PC-9 (cell line): ENCODE data around the gene ZNF608. TPM values are rescaled to one million over a fixed set of nuclear protein-coding genes. Genes with fewer than 3 reads are reported as not detected.

Experiments
- BruUV-seq: library from RNA; stranded (reverse); fragments of 400-500 nt; replicated peaks from 2 replicates; lab custom pipeline; 2021; lab: Mats Ljungman, UMichigan
- CTCF ChIA-PET: fragments of 300-600 bp; sonication (Branson Sonifier 250); formaldehyde crosslinking; loops from one replicate; lab custom pipeline; 2022; ENCODE audit warnings: antibody characterized with exemption; lab: Charles Lee
- POLR2A ChIA-PET: fragments of 300-600 bp; sonication (Branson Sonifier 250); formaldehyde crosslinking; loops from one replicate; lab custom pipeline; 2022; ENCODE audit warnings: antibody characterized with exemption; ENCODE audit not compliant: unreplicated experiment; lab: Charles Lee
- DNase-seq, 2 experiments: peaks; one replicate each; pipeline versions ENCODE4 v3.0.0 to v3.0.0-alpha.2; 2015 to 2022; ENCODE audit warnings: mixed read lengths in 1 of 2
- H2AFZ ChIP-seq: fragments of 200-600 bp; sonication (generic); 2 replicates; pipeline ENCODE4 v1.8.1; 2017; ENCODE audit warnings: antibody characterized with exemption
- H3F3A ChIP-seq: fragments of 200-600 bp; sonication (generic); 2 replicates; pipeline ENCODE4 v1.8.1; 2017; ENCODE audit warnings: antibody characterized with exemption, mild to moderate bottlenecking, low read depth; ENCODE audit not compliant: insufficient read depth
- H3K27ac ChIP-seq: fragments of 200-600 bp; sonication (generic); 2 replicates; pipeline ENCODE4 v1.6.1; 2016; ENCODE audit warnings: mixed run types
- H3K27me3 ChIP-seq: fragments of 200-600 bp; sonication (generic); 2 replicates; pipeline ENCODE4 v1.6.1; 2016; ENCODE audit warnings: low read depth, mixed run types; ENCODE audit not compliant: insufficient read depth
- H3K36me3 ChIP-seq: fragments of 200-600 bp; sonication (generic); 2 replicates; pipeline ENCODE4 v1.6.1; 2016; ENCODE audit warnings: low read depth, mixed run types
- H3K4me1 ChIP-seq: fragments of 200-600 bp; sonication (generic); replicated peaks from 2 replicates; pipeline ENCODE4 v1.6.1; 2016; ENCODE audit warnings: mixed run types; ENCODE audit not compliant: insufficient read depth
- H3K4me2 ChIP-seq: fragments of 200-600 bp; sonication (generic); 2 replicates; pipeline ENCODE4 v1.6.1; 2017; ENCODE audit warnings: mixed run types
- H3K4me3 ChIP-seq: fragments of 200-600 bp; sonication (generic); 2 replicates; pipeline ENCODE4 v1.6.1; 2016; ENCODE audit warnings: mixed run types
- H3K79me2 ChIP-seq: fragments of 200-600 bp; sonication (generic); 2 replicates; pipeline ENCODE4 v1.6.1; 2017; ENCODE audit warnings: low read depth, mixed run types
- H3K9me2 ChIP-seq: fragments of 200-600 bp; sonication (generic); 2 replicates; pipeline ENCODE4 v1.8.1; 2017; ENCODE audit warnings: mild to moderate bottlenecking; ENCODE audit not compliant: insufficient read depth
- H3K9me3 ChIP-seq: fragments of 200-600 bp; sonication (generic); 2 replicates; pipeline ENCODE4 v1.8.1; 2016; ENCODE audit warnings: low read depth; ENCODE audit not compliant: insufficient read depth
- H4K20me1 ChIP-seq: fragments of 200-600 bp; sonication (generic); 2 replicates; pipeline ENCODE4 v1.8.1; 2017; ENCODE audit not compliant: insufficient read depth
- CTCF ChIP-seq: fragments of 200-600 bp; sonication (generic); conservative IDR thresholded peaks from 2 replicates; pipeline ENCODE4 v1.6.1; 2017; ENCODE audit warnings: mixed run types, antibody characterized with exemption, mild to moderate bottlenecking, moderate library complexity
- EZH2 ChIP-seq: fragments of 200-600 bp; sonication (generic); IDR thresholded peaks from 2 replicates; pipeline ENCODE4 v1.8.0; 2017; ENCODE audit warnings: antibody characterized with exemption, low read depth
- intact Hi-C: fragments of 100-400 bp; cut with micrococcal nuclease; formaldehyde crosslinking; loops from one replicate; pipeline ENCODE4 v1.10.0; 2022; ENCODE audit not compliant: unreplicated experiment
- total RNA-seq: library from RNA; stranded (reverse); gene quantifications from 2 replicates; pipeline ENCODE4 v1.2.3, GENCODE V29; 2021

The ZNF608 gene
- total RNA-seq, 1 experiment from 2014 or later = 5.5 TPM

DNA sequence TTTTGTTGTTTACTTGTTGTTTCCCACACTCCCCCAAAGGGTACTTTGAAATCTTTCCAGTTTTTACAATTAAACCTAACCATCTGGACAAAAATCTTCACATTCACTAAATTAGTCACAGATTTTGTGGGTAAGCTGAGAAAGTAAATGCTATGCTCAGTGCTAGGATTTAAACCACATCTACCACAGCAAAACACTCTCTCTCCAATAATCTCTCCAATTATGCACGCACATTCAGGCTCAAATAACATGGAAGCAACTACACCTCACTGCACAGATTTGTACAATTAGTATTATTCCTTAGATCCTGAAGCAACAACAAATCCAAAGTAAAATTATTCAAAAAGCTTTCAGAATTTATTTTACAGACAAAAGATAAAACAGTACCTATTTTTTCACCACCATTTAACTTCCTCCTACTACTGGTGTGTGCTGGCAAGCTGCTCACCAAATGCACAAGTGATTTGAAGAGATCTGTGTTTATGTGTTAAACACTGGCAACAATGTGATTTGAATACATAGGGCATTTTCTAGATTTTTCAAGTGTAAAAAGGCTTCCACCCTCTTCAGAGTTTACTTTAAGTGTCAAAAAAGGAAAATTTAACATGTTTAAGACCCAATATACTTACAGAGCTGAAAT lies 16.6 kb downstream of the ZNF608 start:
- Histone ChIP-seq H3K4me3 (no peak overlapping the region), H3K4me2 (no peak overlapping the region), H3K79me2 (no peaks in the 10 kb centered on the region), H3K9me2 (no peaks in the 10 kb centered on the region), H3K27ac (no peak overlapping the region), H3K9me3 (no peaks in the 10 kb centered on the region), H3K4me1 (no peaks in the 10 kb centered on the region), H4K20me1 (no peaks in the 10 kb centered on the region), H3K36me3 (no peaks in the 10 kb centered on the region), H2AFZ (no peak overlapping the region), H3K27me3 (no peaks in the 10 kb centered on the region), H3F3A (no peaks in the 10 kb centered on the region)
- intact Hi-C loops = no loop called here
- DNase-seq = no peak
- TF ChIP-seq CTCF = no peak
- no peak for TF ChIP-seq EZH2
- CTCF ChIA-PET = no interaction called here
- BruUV-seq = no TSS peak
- POLR2A ChIA-PET = no interaction called here

- no TSS peak for BruUV-seq
- Histone ChIP-seq H3K4me3 (no peak overlapping the region), H3K79me2 (no peaks in the 10 kb centered on the region), H2AFZ (no peak overlapping the region), H3K4me1 (no peaks in the 10 kb centered on the region), H3F3A (no peaks in the 10 kb centered on the region), H3K27me3 (no peaks in the 10 kb centered on the region), H3K4me2 (no peak overlapping the region), H3K9me2 (no peaks in the 10 kb centered on the region), H3K36me3 (no peaks in the 10 kb centered on the region), H3K9me3 (no peaks in the 10 kb centered on the region), H4K20me1 (no peaks in the 10 kb centered on the region), H3K27ac (no peak overlapping the region)
- ChIA-PET POLR2A (no interaction called here), CTCF (no interaction called here)
- no peak for DNase-seq
- TF ChIP-seq EZH2 (no peak), CTCF (no peak)
- intact Hi-C loops = no loop called here
These were observed 17.5 kb downstream of the ZNF608 start for GRCh38 chr5:124728968-124729332.

GRCh38 chr5:124728331-124728967 lies 18.0 kb downstream of the ZNF608 start:
- TF ChIP-seq EZH2 (no peak), CTCF (no peak)
- no peaks in the 10 kb centered on the region for H3K9me3 ChIP-seq
- H3K9me2 ChIP-seq = no peaks in the 10 kb centered on the region
- H2AFZ ChIP-seq = no peak overlapping the region
- no peaks in the 10 kb centered on the region for H3F3A ChIP-seq
- no TSS peak for BruUV-seq
- H3K79me2 ChIP-seq = no peaks in the 10 kb centered on the region
- no peaks in the 10 kb centered on the region for H3K4me1 ChIP-seq
- H3K4me3 ChIP-seq = no peak overlapping the region
- no peaks in the 10 kb centered on the region for H3K36me3 ChIP-seq
- H3K4me2 ChIP-seq = no peak overlapping the region
- intact Hi-C loops = no loop called here
- CTCF ChIA-PET = no interaction called here
- no peak overlapping the region for H3K27ac ChIP-seq
- POLR2A ChIA-PET = no interaction called here
- no peak for DNase-seq
- no peaks in the 10 kb centered on the region for H4K20me1 ChIP-seq
- H3K27me3 ChIP-seq = no peaks in the 10 kb centered on the region
